GM12878 (cell line): ENCODE data around the gene PBRM1.

Experiments
- CHD4 ChIP-seq: fragments of 200-600 bp; sonication (generic); IDR thresholded peaks from 2 replicates; pipeline ENCODE4 v1.6.1; 2016; ENCODE audit warnings: mild to moderate bottlenecking
- CTCF ChIP-seq, 3 experiments: IDR thresholded peaks in 2 of 3; conservative IDR thresholded peaks in 1 of 3; 2 replicates each; pipeline ENCODE4 v1.5.1; 2011; ENCODE audit warnings: low read depth in 3 of 3, low read length in 3 of 3, mild to moderate bottlenecking in 3 of 3, control low read depth in 2 of 3, moderate library complexity in 2 of 3, inconsistent platforms in 1 of 3, mixed read lengths in 1 of 3; ENCODE audit not compliant: control insufficient read depth in 2 of 3, insufficient read depth in 1 of 3; ENCODE audit errors: extremely low read depth in 1 of 3
- FOS ChIP-seq: IDR thresholded peaks from 3 replicates; pipeline ENCODE4 v1.6.1; 2011; ENCODE audit warnings: borderline replicate concordance; ENCODE audit not compliant: insufficient read length; ENCODE audit errors: extremely low read depth
- HDAC2 ChIP-seq: fragments of 200-600 bp; sonication (generic); IDR thresholded peaks from 2 replicates; pipeline ENCODE4 v1.6.1; 2017
- IKZF2 ChIP-seq, 2 experiments: fragments of 450-650 bp; IDR thresholded peaks; 2 replicates each; pipeline ENCODE4 v1.6.1; 2017; ENCODE audit warnings: mild to moderate bottlenecking in 2 of 2, moderate library complexity in 2 of 2
- NBN ChIP-seq: fragments of 450-650 bp; IDR thresholded peaks from 2 replicates; pipeline ENCODE4 v1.6.1; 2016
- NRF1 ChIP-seq: conservative IDR thresholded peaks from 2 replicates; pipeline ENCODE4 v1.6.1; 2011; ENCODE audit warnings: mild to moderate bottlenecking, low read depth, low read length, improper control_type of control experiment
- RAD21 ChIP-seq: IDR thresholded peaks from 2 replicates; pipeline ENCODE4 v1.6.1; 2011; ENCODE audit warnings: mild to moderate bottlenecking, low read depth, low read length, moderate library complexity; ENCODE audit not compliant: insufficient read depth
- RCOR1 ChIP-seq: conservative IDR thresholded peaks from 2 replicates; pipeline ENCODE4 v1.6.1; 2012; ENCODE audit warnings: low read depth, low read length, improper control_type of control experiment
- REST ChIP-seq: IDR thresholded peaks from 2 replicates; pipeline ENCODE4 v1.6.1; 2012; ENCODE audit warnings: mild to moderate bottlenecking, low read depth, low read length
- USF1 ChIP-seq: IDR thresholded peaks from 2 replicates; pipeline ENCODE4 v1.6.1; 2011; ENCODE audit warnings: borderline replicate concordance, low read depth, mild to moderate bottlenecking, moderate library complexity, mixed read lengths, low read length; ENCODE audit not compliant: insufficient read depth; ENCODE audit errors: extremely low read length
- ZBTB33 ChIP-seq: fragments of 450-650 bp; IDR thresholded peaks from 2 replicates; pipeline ENCODE4 v1.6.1; 2017; ENCODE audit warnings: mild to moderate bottlenecking
- ZNF207 ChIP-seq: fragments of 450-650 bp; IDR thresholded peaks from 2 replicates; pipeline ENCODE4 v1.6.1; 2014; ENCODE audit warnings: antibody characterized with exemption, mild to moderate bottlenecking, borderline replicate concordance
- ZNF24 ChIP-seq: fragments of 450-650 bp; IDR thresholded peaks from 2 replicates; pipeline ENCODE4 v1.6.1; 2017; ENCODE audit warnings: antibody characterized with exemption, mild to moderate bottlenecking

GRCh38 chr3:52705438-52705687 is 19.6 kb upstream of the PBRM1 start:
- TF ChIP-seq NRF1 (no peak), ZNF24 (no peak; the same call in 1 of the 2 replicates), CTCF (IDR thresholded peaks at IDR 0.05 in 2 of 3, conservative IDR thresholded peaks at IDR 0.05 in 1 of 3; ENCODE audit: control insufficient read depth in 2 of 3, extremely low read depth in 1 of 3, insufficient read depth in 1 of 3, low read depth in 3 of 3, low read length in 3 of 3) (no peak), REST (no peak), CHD4 (no peak), RCOR1 (no peak), NBN (no peak), ZBTB33 (no peak), HDAC2 (no peak), IKZF2 (IDR thresholded peaks at IDR 0.05) (no peak), USF1 (no peak), RAD21 (no peak), FOS (no peak), ZNF207 (no peak)
